Stimulated activated effector memory CD8-positive, alpha-beta T cell treated with anti-CD3 and anti-CD28 coated beads, Interleukin-12 subunit alpha, Interleukin-12 subunit beta, amount 100 ng/mL, for 72 hours (primary cell): ENCODE results near the gene ABI3BP.

Experiments
- ATAC-seq: fragments of 150-1000 bp; cut with Tn5 transposase; 2 replicates; pipeline ENCODE4 v1.10.0; 2021
- DNase-seq, 2 donors: peaks; one replicate each; pipeline ENCODE4 v3.0.0; 2021 to 2022; ENCODE audit warnings: low spot score in 2 of 2
- H3K27ac Mint-ChIP-seq: one replicate; pipeline ENCODE4 v1.8.0; 2022; ENCODE audit warnings: mild to moderate bottlenecking, mixed read lengths
- H3K36me3 Mint-ChIP-seq: one replicate; pipeline ENCODE4 v1.8.0; 2022; ENCODE audit warnings: mild to moderate bottlenecking, mixed read lengths
- H3K4me1 Mint-ChIP-seq: one replicate; pipeline ENCODE4 v1.8.0; 2022; ENCODE audit warnings: mixed read lengths
- H3K4me3 Mint-ChIP-seq: one replicate; pipeline ENCODE4 v1.8.0; 2022; ENCODE audit warnings: mild to moderate bottlenecking, mixed read lengths
- H3K9me3 Mint-ChIP-seq: one replicate; pipeline ENCODE4 v1.8.0; 2022; ENCODE audit warnings: mixed read lengths

Gene ABI3BP

GRCh38 chr3:100710261-100710968 is 282.8 kb downstream of the ABI3BP start:
- Mint-ChIP-seq H3K36me3 (peaks cover 61% of the 10 kb centered on the region), H3K4me1 (peaks cover 57% of the 10 kb centered on the region), H3K9me3 (peaks cover 8% of the 10 kb centered on the region), H3K4me3 (peak overlapping the region; percentile 64), H3K27ac (peak overlapping the region; percentile 97)
- DNase-seq, result peak; percentile 44 to 88
- peak; percentile 69 for ATAC-seq

- Mint-ChIP-seq H3K4me1 (peaks cover 51% of the 10 kb centered on the region), H3K36me3 (peaks cover 56% of the 10 kb centered on the region)
- ATAC-seq, result peak; percentile 1
Observed at GRCh38 chr3:100709842-100710260, 283.4 kb downstream of the ABI3BP start.

DNA sequence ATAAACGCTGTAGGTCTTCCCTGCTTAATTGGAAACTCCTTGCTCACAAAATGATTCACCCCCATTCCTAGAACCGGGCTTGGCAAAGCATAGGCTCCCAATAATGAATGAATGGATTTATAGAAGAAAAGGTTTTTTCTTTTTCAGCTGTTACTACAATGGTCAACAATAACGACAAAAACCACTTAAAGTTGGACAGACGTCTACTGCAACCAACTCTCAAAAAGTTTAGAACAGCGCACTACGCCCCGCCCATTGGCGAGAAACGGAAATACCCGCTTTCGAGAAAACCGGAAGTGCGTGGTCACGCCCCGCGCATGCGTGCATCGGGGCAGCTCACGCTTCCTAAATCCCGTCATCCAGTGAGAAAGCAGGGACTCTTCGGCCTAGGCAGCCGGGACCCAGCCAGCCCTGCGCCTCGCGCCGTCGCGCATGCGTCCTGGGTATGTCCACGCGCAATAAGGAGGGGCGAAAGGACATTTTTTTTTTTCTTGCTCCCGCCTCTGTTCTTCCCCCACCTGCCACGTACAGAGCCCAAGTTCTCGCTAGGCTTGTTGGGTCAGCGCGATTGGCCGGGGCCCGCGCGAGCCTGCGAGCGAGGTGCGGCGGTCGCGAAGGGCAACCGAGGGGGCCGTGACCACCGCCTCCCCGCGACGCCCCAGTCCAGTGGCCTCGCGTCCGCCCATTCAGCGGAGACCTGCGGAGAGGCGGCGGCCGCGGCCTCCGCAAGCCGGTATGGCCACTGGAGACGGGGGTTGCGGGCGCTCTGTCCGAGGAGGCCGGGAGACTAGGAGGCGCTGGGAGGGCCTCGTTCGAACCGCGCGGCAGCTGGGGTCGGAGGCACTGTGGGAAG is 284.0 kb downstream of the ABI3BP start, which contains the start of gene TFG:
TSS of gene TFG (plus strand) at position 506 of the 853 bp plus-strand sequence. CDS start 4,192 bp downstream, outside the sequence.
- Mint-ChIP-seq H3K4me3 (peak within 1 kb of the TSS; percentile 64), H3K27ac (peak within 1 kb of the TSS; percentile 97), H3K36me3 (peaks cover 49% of the 10 kb centered on the region), H3K4me1 (peaks cover 48% of the 10 kb centered on the region), H3K9me3 (peaks cover 8% of the 10 kb centered on the region)
- DNase-seq (peak; percentile 96 to 99), ATAC-seq (peak; percentile 95)

More at GRCh38 chr3:100709842-100710260, 283.4 kb downstream of the ABI3BP start:
- DNase-seq, result peak; percentile 23 to 73
- Mint-ChIP-seq H3K27ac (peak overlapping the region; percentile 97), H3K4me3 (peak overlapping the region; percentile 64), H3K9me3 (peaks cover 8% of the 10 kb centered on the region)

- Mint-ChIP-seq H3K4me1 (peaks cover 42% of the 10 kb centered on the region), H3K36me3 (peaks cover 43% of the 10 kb centered on the region), H3K27ac (peak overlapping the region; percentile 97), H3K4me3 (peak overlapping the region; percentile 64), H3K9me3 (peaks cover 8% of the 10 kb centered on the region)
- ATAC-seq (no peak), DNase-seq (no peak)
Observed at GRCh38 chr3:100708644-100708988, 284.6 kb downstream of the ABI3BP start.

GRCh38 chr3:100706365-100706764 is 286.9 kb downstream of the ABI3BP start:
- no peak for DNase-seq
- H3K36me3 Mint-ChIP-seq, result peaks cover 21% of the 10 kb centered on the region
- H3K4me1 Mint-ChIP-seq, result peaks cover 21% of the 10 kb centered on the region
- no peak overlapping the region for H3K4me3 Mint-ChIP-seq
- ATAC-seq, result no peak
- peaks cover 8% of the 10 kb centered on the region for H3K9me3 Mint-ChIP-seq
- H3K27ac Mint-ChIP-seq, result no peak overlapping the region

GRCh38 chr3:100703865-100704264 is 289.4 kb downstream of the ABI3BP start:
- Mint-ChIP-seq H3K4me3 (no peak overlapping the region), H3K9me3 (peaks cover 5% of the 10 kb centered on the region), H3K4me1 (peaks cover 7% of the 10 kb centered on the region), H3K27ac (no peak overlapping the region), H3K36me3 (peaks cover 2% of the 10 kb centered on the region)
- no peak for ATAC-seq
- no peak for DNase-seq

DNA sequence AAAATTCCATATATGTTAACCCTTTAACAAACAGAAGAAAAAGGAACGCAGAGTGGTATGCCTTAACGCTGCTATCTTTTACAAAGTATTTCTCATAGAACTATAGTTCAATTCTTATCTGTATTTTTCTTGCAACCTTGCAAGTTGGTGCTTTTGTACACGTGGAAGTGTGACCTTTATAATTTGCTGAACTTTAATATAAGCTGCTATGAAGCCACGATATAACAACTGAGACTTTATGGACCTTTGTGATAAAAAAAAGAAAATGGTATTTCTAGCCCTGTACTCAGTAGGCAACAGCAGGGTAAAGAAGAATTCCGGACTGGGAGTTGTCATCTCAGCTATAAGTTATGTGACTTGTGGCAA is 290.3 kb downstream of the ABI3BP start:
- no peaks in the 10 kb centered on the region for H3K36me3 Mint-ChIP-seq
- no peak overlapping the region for H3K27ac Mint-ChIP-seq
- no peaks in the 10 kb centered on the region for H3K9me3 Mint-ChIP-seq
- no peak for DNase-seq
- H3K4me3 Mint-ChIP-seq, result no peak overlapping the region
- no peak for ATAC-seq
- H3K4me1 Mint-ChIP-seq, result no peaks in the 10 kb centered on the region

DNA sequence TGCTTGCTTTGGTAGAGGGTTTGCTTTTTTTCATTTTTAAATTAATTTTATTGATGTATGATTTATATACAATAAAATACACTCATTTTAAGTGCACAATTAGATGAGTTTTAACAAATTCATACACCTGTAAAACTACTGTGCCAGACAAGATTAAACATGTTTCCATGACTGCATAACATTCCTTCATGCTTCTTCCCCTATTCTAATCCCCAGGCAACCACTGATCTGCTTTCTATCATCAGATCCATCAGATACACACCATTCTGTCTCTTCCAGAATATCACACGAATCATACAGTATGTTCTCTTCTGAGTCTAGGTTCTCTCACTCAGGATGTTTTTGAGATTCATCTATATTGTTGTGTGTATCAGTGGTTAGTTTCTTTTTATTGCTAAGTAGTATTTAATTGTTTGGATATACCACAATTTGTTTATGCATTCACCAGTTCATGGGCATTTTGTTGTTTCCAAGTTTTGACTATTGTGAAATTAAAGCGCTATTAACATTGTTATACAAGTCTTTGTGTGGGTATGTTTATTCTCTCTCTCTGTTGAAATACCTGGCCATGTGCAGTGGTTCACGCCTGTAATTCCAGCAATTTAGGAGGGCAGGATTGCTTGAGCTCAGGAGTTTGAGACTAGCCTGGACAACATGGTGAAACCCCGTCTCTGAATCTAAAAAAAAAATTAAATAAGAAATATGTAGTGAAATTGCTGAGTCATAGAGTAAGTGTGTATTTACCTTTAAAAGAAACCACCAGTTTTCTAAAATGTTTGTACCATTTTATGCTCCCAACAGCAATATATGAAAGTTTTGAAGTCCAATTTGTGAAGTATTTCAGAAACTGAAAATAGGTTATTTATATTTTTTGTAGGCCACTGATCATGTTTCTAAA is 290.9 kb downstream of the ABI3BP start:
- Mint-ChIP-seq H3K36me3 (no peaks in the 10 kb centered on the region), H3K27ac (no peak overlapping the region), H3K4me3 (no peak overlapping the region), H3K4me1 (no peaks in the 10 kb centered on the region), H3K9me3 (no peaks in the 10 kb centered on the region)
- no peak for ATAC-seq
- no peak for DNase-seq

- no peak overlapping the region for H3K27ac Mint-ChIP-seq
- H3K4me1 Mint-ChIP-seq, result no peaks in the 10 kb centered on the region
- ATAC-seq (no peak), DNase-seq (no peak)
- H3K9me3 Mint-ChIP-seq, result no peaks in the 10 kb centered on the region
- no peak overlapping the region for H3K4me3 Mint-ChIP-seq
- H3K36me3 Mint-ChIP-seq, result no peaks in the 10 kb centered on the region
Observed at GRCh38 chr3:100700708-100701107, 292.5 kb downstream of the ABI3BP start.
